ENCODE measurements around the gene BIRC3.
A peak's percentile ranks its signal among the peaks of the same experiment; 100 is the strongest.

Gene BIRC3

DNA sequence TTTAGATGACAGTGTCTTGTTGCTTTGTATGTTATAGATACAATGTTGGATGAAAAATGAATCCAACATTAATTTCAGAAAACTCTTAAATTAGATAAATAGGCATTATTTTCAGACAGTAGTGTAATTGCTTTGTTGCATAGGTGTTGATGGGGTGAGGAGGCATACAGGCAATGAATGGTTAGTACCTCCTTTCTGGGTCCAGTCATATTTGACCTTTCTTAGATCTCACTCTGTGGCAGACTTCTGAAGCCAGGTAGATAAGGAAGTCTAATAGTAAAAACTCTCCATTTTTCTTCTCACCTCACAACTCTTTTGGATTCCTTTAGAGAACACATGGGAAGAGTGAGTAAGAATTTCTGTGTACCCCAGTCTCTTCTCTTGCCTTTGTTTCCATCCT is 61.5 kb downstream of the BIRC3 start:
- no peak for DNase-seq

DNA sequence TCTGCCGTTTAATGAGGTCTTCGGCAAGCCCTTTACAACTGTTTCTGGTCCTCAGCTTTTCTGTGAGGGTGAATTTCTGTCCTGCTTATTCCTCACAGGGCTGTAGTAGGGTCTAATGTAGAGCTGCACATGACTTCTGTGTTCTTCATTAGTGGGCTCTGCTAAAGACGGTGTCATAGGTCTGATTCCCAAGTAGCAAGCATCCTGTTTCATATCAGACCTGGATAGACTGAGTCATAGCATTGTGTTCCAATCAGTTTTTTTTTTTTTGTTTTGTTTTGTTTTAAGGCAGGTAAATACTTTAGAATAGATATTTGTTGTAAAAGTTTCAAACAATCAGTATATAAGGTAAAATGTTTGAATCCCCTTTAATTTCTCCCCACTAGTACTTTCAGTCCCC is 65.1 kb downstream of the BIRC3 start:
- no peak for DNase-seq

DNA sequence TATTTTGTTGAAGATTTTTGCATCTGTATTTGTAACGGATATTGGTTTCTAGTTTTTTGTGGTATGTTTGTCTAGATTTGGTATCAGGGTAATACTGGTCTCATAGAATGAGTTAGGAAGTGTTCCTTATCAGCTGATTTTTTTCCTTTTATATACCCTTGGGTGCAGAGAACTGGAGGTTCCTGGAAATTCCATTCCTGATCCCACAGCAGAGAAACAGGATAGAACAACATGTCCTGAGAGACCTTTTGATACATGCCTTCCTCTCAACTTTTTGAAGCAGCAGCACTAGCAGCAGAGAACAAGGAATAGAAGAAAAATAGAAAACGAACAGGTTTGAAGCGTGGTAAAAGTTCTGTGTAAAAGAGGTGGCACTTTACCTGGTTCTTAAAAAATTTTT is 66.6 kb downstream of the BIRC3 start:
- DNase-seq: no peak

DNA sequence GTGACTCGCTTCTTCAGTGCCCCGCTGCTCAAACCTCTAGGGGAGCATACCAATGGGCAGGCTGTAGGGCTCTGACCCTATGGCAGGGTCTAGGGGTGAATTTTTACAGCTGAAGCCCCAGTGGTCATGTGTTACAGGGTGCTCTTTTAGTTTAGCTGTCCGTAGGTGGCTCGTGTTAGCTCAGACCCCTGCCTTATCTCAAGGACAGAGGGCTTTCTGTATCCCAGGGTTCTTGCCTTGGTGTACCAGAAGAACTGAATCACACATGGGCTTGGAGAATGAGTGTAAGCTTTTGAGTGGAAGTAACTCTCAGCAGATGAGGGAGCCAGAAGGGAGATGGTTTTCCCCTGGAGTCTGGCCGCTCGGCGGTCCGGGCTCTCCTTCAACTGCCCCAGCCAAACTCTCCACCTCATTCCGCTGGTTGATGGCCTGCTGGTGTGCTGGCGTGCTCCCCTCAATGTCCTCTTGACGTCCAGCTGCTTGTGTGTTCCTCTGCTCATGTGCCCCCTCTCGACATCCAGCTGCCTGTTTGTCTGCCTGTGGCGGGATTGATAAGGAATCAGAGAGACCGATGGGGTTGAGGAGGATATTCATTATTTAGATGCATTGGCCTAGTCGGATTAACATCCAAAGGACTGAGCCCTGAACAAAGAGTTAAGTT is 67.3 kb downstream of the BIRC3 start:
- peak; percentile 75 for DNase-seq

DNA sequence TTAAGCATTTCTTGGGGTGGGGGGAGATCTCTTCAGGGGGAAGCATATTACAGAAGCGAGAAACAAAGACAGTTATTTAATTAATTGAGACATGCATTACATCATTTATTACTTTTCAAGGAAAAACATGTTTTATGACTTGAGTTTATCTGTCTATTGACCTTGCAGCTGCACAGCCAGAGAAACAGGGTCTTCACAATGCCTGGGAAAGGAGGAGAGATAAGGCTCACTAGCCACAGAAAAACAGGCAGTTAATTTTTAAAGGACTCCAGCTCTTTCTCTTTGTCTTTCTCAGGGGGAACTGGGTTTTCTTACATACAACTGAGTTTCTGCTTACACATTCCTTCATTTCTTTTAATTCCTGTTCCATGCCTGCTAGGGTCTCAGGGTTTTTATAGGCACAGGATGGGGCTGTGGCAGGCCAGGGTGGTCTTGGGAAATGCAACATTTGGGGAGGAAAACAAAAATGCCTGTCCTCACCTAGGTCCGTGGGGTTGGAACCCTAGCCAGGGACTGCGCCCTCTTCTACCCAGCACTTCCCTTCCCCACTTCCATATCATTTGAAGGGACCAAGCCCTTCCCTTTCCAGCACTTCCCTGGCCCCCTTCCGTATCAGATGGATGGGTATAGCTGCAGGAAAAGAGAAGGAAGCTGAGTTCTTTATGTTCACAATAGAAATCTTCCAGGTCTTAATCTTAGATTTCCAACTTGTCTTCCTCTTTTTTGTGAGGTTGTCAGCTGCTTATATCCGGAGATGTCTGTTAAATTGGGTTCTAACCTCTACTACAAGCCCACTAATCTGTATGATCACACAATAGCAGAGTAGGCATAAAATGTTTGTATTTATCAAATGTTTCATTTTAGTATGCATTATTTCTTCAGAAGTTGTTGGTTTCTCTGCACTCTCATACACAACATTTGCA is 68.1 kb downstream of the BIRC3 start:
- DNase-seq: peak; percentile 34

DNA sequence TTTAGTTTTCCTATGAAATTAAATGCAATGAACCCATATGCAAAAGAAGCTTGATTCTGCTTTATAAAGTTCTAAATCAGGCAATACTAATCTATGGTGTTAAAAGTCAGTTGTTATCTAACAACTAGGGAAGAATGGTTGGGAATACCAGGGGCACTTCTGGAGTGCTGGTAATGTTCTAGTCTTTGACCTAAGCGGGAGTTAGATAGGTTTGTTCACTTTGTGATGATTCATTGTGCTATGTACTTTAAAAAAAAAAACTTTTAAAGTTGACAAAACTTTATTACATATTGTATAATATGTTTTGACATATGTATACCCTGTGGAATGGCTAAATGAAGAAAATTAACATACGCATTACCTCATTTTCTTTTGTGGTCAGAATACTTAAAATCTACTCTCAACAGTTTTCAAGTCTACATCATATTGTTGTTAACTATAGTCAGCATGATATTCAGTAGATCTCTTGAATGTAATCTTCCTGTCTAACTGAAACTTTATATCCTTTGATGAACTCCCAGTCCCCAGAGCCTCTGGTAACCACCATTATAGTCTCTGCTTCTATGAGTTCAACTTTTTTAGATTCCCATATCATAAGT is 69.0 kb downstream of the BIRC3 start:
- DNase-seq: peak; percentile 17

DNA sequence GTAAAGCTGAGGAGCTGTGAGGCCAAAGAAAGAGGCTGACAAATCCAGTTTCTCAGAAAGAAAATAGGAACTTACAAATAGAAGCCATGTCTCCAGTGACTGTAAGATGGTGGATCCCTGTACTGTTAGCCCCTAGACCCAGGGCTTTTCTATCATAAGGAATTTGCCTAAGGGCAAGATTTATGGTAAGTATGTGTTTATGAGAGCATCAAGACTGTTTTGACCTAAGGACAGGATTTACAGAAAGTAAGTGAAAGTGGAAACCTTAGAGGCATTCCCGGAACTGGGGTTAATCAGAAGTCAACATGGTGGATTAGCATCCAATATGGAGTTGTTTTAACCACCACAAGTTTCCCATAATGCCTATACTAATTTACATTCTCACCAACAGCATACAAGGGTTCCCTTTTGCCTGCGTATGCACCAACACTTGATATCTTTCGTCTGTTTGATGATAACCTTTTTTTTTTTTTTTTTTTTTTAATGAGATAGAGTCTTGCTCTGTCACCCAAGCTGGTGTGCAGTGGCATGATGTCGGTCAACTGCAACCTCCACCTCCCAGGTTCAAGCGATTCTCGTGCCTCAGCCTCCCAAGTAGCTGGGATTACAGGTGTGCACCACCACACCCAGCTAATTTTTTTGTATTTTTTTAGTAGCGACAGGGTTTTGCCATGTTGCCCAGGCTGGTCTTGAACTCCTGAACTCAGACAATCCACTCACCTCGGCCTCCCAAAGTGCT is 69.9 kb downstream of the BIRC3 start:
- no peak for DNase-seq
